NCI-H2171 (cell line): ENCODE measurements around the gene APEH.

Experiments
- DNase-seq: peaks from one replicate; lab custom pipeline; 2025; lab: John Stamatoyannopoulos, UW

The APEH gene

GRCh38 chr3:49673715-49674496, at the start of gene APEH:
Gene APEH (plus strand): TSS chr3:49674351. CDS start chr3:49674402, 51 bp downstream.
- no peak for DNase-seq

- DNase-seq: no peak
These were observed 49.1 kb upstream of the APEH start for GRCh38 chr3:49625071-49625470.

- DNase-seq: no peak
These were observed 48.0 kb upstream of the APEH start for GRCh38 chr3:49626101-49626581.

GRCh38 chr3:49626796-49627195, 47.4 kb upstream of the APEH start:
- DNase-seq: no peak

- DNase-seq: no peak
These were observed 46.5 kb upstream of the APEH start for GRCh38 chr3:49627634-49628033.

GRCh38 chr3:49628249-49628648, 45.9 kb upstream of the APEH start:
- DNase-seq: no peak

- DNase-seq: no peak
These were observed 44.7 kb upstream of the APEH start for GRCh38 chr3:49629451-49629850.

- no peak for DNase-seq
These were observed 44.3 kb upstream of the APEH start for GRCh38 chr3:49629866-49630265.

- DNase-seq: no peak
These were observed 43.4 kb upstream of the APEH start for GRCh38 chr3:49630784-49631183.

- no peak for DNase-seq
These were observed 39.4 kb upstream of the APEH start for GRCh38 chr3:49634736-49635135.

GRCh38 chr3:49636883-49637609, 37.1 kb upstream of the APEH start:
- no peak for DNase-seq

- DNase-seq: no peak
These were observed 35.7 kb upstream of the APEH start for GRCh38 chr3:49638445-49638844.

GRCh38 chr3:49639551-49639950, 34.6 kb upstream of the APEH start:
- DNase-seq: no peak

DNA sequence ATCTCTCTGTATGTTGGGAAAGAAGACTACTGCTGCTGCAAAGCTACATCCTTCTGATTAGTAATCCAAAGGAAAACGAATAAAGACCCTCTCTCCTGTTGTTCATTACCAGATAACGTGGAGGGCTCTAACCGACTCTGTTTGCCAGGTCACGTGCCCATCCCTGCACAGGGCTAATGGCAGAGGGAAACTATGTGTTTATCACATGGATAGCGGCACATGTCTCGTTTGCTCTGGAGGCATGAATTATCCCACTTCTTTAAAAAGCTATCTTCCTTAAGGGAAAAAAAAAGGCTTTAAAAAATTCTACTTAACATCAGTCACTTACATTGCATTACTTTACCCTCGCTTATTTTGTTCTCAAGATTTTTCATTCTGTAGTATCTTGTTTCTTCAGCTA, 32.9 kb upstream of the APEH start:
- no peak for DNase-seq

DNA sequence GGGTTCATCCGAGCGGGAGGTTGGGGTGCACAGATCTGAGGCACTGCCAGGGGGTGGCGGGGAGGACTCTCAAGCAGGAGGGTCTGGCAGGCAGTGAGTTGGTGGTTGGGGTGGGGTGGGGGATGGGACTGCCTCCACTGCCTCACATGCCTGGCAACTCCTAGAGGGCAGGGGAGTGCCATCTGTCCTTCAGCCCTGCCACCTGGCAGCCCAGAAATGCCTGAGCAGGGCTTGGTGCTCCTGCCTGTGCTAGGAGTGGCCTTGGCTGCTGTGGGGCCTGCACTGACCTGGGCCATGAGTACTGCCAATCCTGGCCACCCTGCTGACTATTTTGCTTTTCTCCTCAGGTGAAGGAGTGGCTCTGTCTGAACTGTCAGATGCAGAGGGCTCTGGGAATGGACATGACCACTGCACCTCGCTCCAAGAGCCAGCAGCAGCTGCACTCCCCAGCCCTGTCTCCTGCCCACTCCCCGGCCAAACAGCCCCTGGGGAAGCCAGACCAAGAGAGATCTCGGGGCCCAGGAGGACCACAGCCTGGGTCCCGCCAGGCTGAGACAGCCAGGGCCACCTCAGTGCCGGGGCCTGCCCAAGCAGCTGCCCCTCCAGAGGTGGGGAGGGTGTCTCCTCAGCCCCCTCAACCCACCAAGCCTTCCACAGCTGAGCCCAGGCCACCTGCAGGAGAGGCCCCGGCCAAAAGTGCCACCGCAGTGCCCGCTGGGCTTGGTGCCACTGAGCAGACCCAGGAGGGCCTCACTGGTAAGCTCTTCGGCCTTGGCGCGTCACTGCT, 32.0 kb upstream of the APEH start:
- DNase-seq: no peak

- DNase-seq: no peak
These were observed 31.4 kb upstream of the APEH start for GRCh38 chr3:49642708-49643145.

DNA sequence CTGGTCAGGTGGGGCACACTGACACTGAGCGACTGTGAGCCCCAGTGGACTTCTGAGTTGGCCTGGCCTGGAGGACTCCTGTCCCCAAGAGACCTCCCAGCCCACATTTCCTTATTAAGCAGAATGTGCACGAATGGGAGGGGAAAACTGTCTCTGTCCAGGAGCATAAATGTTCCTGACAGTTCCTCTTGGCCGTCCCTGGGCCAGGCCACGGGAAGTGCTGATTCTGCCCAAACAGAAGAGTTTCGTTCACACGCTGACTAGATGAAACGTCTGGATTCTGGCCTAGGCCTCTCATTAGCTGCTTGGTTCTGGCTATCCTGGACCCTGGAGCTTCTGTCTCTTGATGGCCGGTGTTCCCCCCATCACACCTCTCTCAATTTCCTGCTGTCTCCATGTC, 29.5 kb upstream of the APEH start:
- no peak for DNase-seq

DNA sequence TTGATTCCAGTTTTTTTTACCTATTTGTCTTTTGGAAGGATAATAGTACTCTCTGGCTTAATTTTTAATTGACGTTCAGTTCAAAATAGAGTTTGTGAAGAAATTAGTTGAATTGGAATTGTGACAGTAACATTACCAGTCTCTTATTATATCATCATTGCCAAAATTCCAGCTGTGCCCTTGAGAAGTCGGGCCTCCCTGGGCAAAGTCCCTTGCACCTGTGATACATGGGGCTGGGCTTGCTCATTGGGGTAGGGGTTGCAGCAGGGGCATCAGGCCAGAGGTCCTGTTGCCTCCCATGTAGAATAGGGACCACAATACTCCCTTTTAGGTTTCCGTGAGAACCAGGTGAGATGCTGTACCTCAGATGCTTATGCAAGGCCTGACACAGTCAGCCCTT, 27.9 kb upstream of the APEH start:
- DNase-seq: no peak

DNA sequence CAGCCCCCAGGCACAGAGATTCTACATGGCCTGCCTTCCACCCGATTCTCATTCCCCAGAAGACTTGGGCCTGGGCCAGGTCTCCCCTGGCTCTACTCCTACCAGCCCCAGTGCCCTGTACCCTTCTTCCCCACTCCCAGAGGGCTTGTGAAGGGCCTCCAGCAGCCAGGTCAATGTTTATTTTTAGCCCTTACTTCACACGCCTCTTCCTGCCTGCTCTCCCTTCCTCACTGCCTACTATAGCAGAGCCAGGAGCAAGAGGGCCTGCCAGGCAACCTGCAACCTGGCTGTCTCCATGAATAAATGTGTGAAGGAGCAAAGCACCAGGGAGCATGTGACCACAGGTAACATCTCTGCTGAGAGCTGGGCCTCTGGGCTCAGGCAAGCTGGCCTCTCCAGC, 26.4 kb upstream of the APEH start:
- no peak for DNase-seq

GRCh38 chr3:49648354-49649019, 25.7 kb upstream of the APEH start:
- no peak for DNase-seq

- DNase-seq: no peak
These were observed 24.6 kb upstream of the APEH start for GRCh38 chr3:49649576-49649975.

GRCh38 chr3:49650177-49650576, 24.0 kb upstream of the APEH start:
- no peak for DNase-seq
